Stimulated activated CD4-positive, alpha-beta T cell treated with anti-CD3 and anti-CD28 coated beads, TNF-alpha, amount 100 ng/mL, for 1 hour (primary cell): ENCODE data around the gene PLD1.

ENCODE experiments used
- DNase-seq, 3 donors: peaks; one replicate each; pipeline ENCODE4 v3.0.0-alpha.2; 2020; ENCODE audit warnings: low read depth in 3 of 3, low spot score in 1 of 3

The PLD1 gene

GRCh38 chr3:171772427-171773056, 37.7 kb downstream of the PLD1 start:
- peak in 1 of 3 donors; percentile 7 for DNase-seq

- DNase-seq: no peak
Measured at GRCh38 chr3:171770689-171771620, 39.3 kb downstream of the PLD1 start.

- no peak for DNase-seq
Measured at GRCh38 chr3:171769461-171769860, 40.8 kb downstream of the PLD1 start.

DNA sequence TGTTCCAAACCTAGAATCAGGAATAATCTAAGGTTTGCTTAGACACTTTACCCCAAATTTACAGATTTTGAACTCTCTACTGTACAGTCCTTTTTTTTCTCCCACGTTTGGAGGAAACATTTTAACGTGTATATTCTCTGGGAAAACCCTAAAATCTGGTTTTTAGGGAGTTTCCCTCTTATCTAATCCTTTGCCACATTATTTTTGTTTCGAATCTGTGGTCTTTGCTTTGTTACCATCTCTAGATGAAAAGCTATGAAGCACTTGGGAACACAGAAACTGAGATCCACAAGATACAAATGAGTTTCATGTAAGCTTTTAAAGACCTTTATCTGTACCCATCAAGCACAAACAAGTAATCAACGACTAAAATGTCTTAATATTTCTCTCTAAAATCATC, 41.3 kb downstream of the PLD1 start:
- DNase-seq: no peak

GRCh38 chr3:171768281-171768900, 41.9 kb downstream of the PLD1 start:
- DNase-seq: no peak

DNA sequence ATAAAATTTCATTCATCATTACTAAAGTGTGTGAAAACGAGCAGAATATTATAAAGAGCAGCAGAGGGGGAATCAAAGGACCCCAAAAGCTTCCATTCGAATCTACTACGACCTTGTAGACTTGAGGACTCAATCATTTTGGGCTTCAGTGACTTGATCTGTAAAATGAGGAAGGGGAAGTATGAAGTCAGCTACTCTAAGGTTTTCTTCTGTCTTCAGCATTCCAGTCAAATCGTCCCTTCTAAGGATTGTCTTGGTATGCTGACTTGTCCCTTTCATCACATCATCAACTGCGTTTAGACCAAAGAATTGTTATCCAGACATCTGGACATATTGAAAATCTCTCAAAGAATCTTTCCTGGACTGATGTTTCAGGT, 44.8 kb downstream of the PLD1 start:
- no peak for DNase-seq

DNA sequence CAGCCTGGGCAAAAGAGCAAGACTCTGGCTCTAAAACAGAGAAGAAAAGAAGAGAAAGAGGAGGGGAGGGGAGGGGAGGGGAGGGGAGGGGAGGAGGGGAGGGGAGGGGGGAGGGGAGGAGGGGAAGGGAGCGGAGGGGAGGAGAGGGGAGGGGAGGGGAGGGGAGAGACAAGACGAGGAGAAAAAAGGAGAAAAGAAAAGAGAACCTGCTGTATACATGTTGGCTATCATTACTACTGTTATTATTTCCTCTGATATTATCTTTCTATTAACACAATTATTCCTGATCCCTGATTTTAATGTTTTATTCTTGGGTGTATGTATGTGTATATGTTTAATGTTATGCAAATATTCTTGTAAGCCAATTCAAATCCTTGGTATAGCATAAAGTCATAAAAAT, 46.9 kb downstream of the PLD1 start:
- DNase-seq: no peak

GRCh38 chr3:171760477-171760876, 49.8 kb downstream of the PLD1 start:
- DNase-seq: no peak

DNA sequence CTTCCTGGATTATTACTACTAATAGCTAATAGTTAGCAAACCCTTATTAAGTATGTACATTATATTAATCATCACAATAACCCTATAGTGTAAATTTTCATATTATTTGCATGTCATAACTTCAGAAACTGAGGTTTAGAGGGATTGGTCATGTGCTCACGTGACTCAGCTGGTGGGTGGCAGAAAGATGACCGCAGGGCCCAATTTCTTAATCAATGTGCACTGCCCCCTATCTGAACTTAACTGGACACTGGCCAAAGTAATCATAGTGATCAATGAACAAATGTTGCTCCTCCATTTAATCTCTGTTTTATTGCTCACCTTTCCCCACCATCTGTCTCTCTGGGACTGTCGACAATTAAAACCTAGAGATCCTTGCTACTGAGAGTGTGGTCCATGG, 52.2 kb downstream of the PLD1 start:
- DNase-seq: no peak

DNA sequence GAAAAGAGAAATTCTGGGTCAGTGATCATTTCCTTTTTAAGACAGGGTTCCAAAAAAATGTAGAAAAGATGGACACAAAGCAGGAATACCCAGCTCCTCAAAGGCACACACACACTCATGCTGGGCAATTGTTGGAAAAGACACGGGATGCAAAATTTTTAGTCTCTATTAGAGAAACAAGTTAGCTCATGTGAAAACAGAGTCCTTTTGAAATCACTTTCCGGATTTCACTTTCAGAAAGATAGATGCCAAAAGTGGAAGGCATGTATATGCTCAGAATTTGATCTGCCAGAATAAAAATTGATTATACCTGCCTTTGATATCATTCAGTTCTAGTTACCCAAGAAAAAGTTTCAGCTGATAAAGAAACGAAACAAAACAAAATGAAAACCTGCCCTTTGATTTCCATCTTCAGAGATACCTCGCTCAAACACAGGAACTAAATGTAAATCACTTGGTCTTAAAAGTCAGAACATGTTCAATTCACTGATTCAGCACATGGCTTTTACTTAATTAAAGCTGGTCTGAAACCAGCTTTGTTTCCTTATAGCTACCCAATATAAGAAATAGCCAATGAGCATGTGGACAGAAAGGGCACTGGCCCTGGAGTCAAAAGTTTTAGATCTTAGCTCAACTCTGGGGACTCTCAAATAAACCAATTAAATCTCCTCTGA, 52.8 kb downstream of the PLD1 start:
- no peak for DNase-seq

DNA sequence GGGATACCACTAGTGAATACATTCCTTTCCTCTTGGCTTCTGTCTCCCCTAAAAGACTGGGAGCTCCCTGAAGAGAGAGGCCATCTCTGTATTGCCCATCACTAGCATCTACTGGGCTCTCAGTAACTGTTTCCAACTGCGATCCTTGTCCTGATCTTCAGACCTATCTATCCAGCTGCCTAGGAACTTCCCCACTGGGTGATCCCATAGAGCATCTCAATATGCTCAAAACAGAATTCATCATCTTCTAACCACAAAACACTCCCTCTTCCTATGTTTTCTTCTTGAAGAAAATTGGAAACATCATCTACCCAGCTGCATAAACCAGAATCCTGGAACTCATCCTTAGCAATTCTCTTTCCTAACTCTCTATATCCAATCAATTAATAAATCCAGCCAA, 54.6 kb downstream of the PLD1 start:
- DNase-seq: no peak

- no peak for DNase-seq
Measured at GRCh38 chr3:171755015-171755589, 55.2 kb downstream of the PLD1 start.

DNA sequence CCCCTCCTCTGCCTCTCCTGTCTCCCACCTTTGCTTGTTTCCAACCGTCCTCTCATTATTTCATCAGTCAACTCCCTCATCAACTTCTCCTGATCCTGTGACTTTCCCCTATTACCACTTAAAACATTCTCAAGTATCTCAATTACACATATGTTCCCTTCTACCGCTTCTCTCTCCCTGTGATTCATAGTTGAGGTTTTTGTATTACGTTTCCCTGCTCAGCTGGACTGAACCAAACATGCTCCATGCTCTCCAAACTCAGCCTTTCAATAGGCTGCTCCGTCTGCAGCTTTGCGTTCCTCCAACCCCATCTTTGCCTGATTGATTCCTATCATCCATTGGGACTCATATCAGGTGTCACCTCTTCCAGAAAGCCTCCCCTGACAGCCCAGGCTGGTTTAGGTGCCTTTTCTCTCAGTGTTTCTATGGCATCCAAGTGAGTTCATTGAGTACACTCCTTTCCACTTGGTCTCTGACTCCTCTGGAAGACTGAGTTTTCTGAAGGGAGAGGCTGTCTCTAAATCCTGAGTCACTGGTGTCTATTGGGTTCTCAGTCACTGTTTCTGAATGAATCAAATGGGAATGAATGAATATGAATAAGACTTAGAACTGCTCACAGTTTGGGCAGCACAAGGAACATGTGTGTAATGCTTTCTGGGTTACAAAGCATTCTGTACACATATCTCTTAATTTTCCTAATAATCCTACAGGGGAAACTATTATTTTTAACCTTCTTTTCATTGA, 56.4 kb downstream of the PLD1 start:
- DNase-seq: no peak

- no peak for DNase-seq
Measured at GRCh38 chr3:171753025-171753472, 57.2 kb downstream of the PLD1 start.

DNA sequence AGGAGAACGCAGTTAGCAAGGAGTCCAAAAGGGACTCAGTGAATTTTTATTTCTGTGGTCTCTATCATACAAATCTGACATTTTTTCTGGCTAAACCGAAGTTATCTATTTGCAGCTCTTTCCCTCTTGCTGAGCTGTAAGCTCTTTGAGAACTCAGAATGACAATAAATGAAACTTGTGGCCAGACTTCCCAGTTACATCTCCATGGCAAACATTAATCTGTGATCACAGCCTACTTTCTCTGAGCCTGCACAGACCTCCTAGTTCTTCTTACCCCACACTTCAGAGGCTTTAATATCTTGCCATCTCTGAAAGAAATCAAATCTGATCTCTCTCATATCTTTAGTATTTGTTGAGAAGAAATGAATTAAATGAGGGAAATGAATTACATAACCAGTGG, 58.0 kb downstream of the PLD1 start:
- no peak for DNase-seq

DNA sequence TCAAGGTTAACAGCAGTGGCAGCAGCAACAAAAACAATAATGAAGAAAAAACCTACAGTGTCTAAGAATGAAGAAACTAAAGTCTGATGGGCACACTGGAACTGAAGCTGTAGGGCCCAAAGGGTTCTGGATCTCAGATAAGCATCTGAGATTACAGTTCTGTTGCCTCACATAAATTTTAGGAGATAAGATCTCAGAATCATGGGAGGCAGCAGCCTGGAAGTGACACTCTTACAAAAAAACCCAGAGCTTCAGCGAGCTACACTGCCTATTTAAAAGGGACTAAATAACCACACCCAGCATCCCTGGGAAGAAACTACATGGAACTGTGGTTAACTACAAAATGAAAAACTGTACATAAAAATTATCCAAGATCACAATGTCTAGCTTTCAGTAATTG, 61.2 kb downstream of the PLD1 start:
- no peak for DNase-seq

DNA sequence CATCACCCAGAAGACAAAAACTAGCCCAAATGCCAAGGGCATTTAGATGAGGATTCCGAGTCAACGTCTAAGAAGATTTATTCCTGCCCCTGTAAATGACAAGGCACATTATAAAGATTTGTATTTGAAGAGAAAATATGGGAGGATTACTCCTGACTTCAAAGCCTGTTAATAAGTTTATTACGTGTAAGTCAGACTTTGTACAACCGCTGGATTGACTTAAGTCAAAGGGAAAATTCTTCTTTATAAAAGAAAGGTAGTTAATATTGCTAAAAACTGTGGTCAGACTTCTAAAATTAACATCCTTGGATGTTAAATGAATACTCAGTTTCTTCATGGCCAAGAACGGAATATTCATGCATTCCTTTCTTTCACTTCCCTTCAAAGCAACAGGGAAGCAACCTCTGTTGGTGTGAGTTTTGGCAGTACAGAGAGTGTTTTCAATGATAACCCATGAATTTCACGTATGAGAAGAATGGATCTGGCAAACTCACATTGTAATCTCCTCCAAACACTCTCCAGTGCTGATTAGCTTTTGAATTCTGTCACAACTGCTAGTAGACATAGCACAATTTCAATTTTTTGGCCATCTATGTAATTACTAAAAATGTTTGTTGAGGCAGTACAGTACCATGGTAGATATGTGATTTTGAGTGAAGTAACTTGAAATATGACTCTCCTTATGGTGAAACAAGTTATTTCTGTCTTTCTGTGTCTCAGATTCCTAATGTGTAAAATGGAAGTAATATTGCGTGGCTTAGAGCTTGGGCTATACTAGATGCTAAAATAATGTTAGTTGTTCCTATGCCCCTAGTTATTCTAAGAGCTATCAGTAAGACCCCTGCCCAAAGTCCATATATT, 62.0 kb downstream of the PLD1 start:
- DNase-seq: no peak

DNA sequence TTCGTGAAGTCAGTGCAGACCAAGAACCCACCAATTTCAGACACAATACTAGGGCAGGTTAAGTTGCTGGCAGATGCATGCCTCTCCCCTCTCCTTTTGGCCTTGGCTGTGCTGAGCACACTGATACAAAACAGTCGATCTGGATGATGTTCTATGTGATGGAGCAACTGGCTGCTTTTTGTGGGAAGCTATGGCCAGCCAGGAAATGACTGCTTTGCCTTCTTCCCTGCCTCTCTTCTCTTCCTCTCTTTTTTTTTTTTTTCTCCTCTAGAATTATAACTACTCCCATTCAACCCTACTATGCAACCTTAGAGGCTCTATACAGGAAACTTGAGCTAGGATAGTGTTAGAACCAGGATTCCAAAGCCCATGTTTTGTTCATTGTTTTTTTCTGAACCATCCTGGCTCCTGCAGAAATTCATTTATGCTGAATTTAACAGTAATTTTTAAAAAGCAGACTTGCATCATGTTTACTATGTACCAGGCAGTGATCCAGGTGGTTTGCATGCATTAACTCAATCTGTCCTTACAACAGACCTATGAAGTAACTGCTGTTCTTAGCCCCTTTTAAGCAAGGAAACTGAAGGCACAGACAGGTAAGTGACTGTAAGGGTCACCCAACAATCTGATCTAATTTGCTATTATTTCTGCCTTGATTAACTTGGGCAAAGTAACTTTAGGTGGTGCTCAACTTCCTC, 62.9 kb downstream of the PLD1 start:
- no peak for DNase-seq
